ENCODE data around the gene SUN5.

Gene SUN5

DNA sequence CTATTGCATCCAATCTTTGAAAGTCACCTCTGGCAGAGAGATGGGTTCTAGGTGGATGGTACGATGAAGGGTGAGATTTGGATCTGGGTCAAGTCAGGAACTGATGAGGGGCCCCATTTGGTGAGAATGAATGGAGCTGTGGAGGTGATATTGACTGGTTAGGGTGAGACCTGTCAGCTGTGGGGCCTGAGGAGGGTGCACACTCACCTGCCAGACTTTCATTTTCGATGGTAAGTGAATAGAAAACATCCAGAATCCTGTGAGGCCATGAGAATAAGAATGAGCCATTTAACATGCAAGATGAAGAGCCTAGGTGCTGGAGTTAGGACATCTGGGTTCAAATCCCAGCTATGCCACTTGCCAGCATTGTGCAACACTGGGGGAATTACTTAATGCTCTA lies 6.8 kb downstream of the SUN5 start:
- Mint-ChIP-seq H3K27ac (no peak overlapping the region), H3K36me3 (ENCODE audit: low read depth) (peaks cover 2% of the 10 kb centered on the region), H3K27me3 (ENCODE audit: low read depth) (peaks cover 3% of the 10 kb centered on the region), H3K4me1 (ENCODE audit: low read depth) (peaks cover 4% of the 10 kb centered on the region), H3K4me3 (no peak overlapping the region), H3K9me3 (peaks cover 15% of the 10 kb centered on the region)

GRCh38 chr20:32995802-32996201 lies 8.4 kb downstream of the SUN5 start:
- H3K27me3 Mint-ChIP-seq (ENCODE audit: low read depth), result peaks cover 3% of the 10 kb centered on the region
- H3K9me3 Mint-ChIP-seq, result peaks cover 18% of the 10 kb centered on the region
- peaks cover 4% of the 10 kb centered on the region for H3K36me3 Mint-ChIP-seq (ENCODE audit: low read depth)
- H3K4me3 Mint-ChIP-seq, result no peak overlapping the region
- peaks cover 8% of the 10 kb centered on the region for H3K4me1 Mint-ChIP-seq (ENCODE audit: low read depth)
- H3K27ac Mint-ChIP-seq, result no peak overlapping the region

DNA sequence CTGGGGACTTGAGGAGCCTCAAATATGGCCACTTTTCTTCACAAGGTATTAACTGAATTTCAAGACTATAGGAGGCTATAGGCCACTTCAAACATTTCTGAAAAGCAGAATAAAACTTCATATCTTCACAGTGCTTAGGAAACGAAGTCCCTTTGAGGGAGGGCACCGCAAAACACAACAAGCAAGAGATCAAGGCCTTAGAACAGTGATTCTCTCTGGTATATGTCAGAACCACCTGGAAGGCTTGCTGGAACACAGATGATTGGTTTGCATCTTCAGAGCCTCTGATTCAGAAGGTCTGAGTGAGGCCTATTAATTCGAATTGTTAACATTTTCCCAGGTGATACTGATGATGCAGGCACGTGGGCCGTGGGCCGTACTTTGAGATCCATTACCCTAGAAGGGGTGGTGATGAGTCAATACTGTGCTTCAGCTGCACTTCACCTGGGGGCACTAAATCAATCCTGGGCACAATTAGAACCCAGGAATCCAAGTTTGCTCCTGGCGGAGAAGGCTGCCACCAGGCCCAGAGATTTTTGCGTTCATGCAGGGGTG lies 10.7 kb downstream of the SUN5 start:
- H3K27me3 Mint-ChIP-seq (ENCODE audit: low read depth), result peaks cover 3% of the 10 kb centered on the region
- H3K4me1 Mint-ChIP-seq (ENCODE audit: low read depth), result peaks cover 8% of the 10 kb centered on the region
- peaks cover 4% of the 10 kb centered on the region for H3K36me3 Mint-ChIP-seq (ENCODE audit: low read depth)
- H3K9me3 Mint-ChIP-seq, result peaks cover 18% of the 10 kb centered on the region
- H3K27ac Mint-ChIP-seq, result no peak overlapping the region
- no peak overlapping the region for H3K4me3 Mint-ChIP-seq

- peaks cover 4% of the 10 kb centered on the region for H3K4me1 Mint-ChIP-seq (ENCODE audit: low read depth)
- no peak overlapping the region for H3K4me3 Mint-ChIP-seq
- peaks cover 3% of the 10 kb centered on the region for H3K27me3 Mint-ChIP-seq (ENCODE audit: low read depth)
- H3K27ac Mint-ChIP-seq, result no peak overlapping the region
- H3K36me3 Mint-ChIP-seq (ENCODE audit: low read depth), result peaks cover 4% of the 10 kb centered on the region
- peaks cover 18% of the 10 kb centered on the region for H3K9me3 Mint-ChIP-seq
Measured at GRCh38 chr20:32991792-32992641, 12.2 kb downstream of the SUN5 start.

GRCh38 chr20:32991383-32991782 lies 12.8 kb downstream of the SUN5 start:
- Mint-ChIP-seq H3K27ac (no peak overlapping the region), H3K4me3 (no peak overlapping the region), H3K4me1 (ENCODE audit: low read depth) (peaks cover 4% of the 10 kb centered on the region), H3K9me3 (peaks cover 18% of the 10 kb centered on the region), H3K27me3 (ENCODE audit: low read depth) (peaks cover 3% of the 10 kb centered on the region), H3K36me3 (ENCODE audit: low read depth) (peaks cover 4% of the 10 kb centered on the region)

- H3K4me1 Mint-ChIP-seq (ENCODE audit: low read depth), result peaks cover 5% of the 10 kb centered on the region
- H3K36me3 Mint-ChIP-seq (ENCODE audit: low read depth), result peaks cover 4% of the 10 kb centered on the region
- H3K9me3 Mint-ChIP-seq, result peaks cover 13% of the 10 kb centered on the region
- no peak overlapping the region for H3K27ac Mint-ChIP-seq
- peaks cover 3% of the 10 kb centered on the region for H3K27me3 Mint-ChIP-seq (ENCODE audit: low read depth)
- no peak overlapping the region for H3K4me3 Mint-ChIP-seq
Measured at GRCh38 chr20:32990426-32990825, 13.8 kb downstream of the SUN5 start.

DNA sequence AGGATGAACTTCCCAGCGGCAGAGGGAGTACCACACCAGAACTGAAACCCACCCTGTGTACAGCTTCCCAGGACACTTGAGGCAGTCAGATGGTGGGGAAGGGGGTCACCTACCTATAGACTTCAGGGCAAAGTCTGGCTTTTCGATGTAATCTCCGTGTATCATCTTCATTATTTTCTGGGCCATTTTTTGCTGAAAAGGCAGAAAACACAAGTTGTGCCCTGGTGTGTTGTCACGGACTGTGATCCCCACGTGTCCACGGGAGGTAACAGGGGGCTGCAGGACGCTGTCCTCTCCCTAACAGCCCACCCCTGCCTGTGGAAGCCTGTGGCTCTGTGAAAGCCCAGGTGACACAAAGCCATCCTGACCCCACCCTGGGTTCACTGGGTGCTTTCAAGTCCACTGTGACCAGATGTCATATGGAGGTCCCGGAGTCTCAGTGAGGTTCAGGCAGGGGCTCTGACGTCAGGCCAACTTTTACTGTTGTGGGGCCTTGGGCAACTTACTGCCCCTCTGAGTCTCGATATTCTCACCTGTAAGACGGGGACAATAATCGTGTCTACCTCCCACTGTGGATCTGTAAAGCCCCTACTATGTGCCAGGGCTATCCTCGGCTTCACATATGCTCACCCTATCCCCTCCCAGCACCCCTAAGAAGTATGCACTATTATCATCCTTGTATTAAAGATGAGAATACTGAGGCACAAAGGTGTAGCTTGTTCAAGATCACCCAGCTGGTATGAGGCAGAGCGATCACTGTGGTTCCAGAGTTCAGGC lies 14.5 kb downstream of the SUN5 start:
- Mint-ChIP-seq H3K36me3 (ENCODE audit: low read depth) (peaks cover 4% of the 10 kb centered on the region), H3K9me3 (peaks cover 8% of the 10 kb centered on the region), H3K27ac (no peak overlapping the region), H3K4me1 (ENCODE audit: low read depth) (peaks cover 5% of the 10 kb centered on the region), H3K27me3 (ENCODE audit: low read depth) (peaks cover 3% of the 10 kb centered on the region), H3K4me3 (no peak overlapping the region)

DNA sequence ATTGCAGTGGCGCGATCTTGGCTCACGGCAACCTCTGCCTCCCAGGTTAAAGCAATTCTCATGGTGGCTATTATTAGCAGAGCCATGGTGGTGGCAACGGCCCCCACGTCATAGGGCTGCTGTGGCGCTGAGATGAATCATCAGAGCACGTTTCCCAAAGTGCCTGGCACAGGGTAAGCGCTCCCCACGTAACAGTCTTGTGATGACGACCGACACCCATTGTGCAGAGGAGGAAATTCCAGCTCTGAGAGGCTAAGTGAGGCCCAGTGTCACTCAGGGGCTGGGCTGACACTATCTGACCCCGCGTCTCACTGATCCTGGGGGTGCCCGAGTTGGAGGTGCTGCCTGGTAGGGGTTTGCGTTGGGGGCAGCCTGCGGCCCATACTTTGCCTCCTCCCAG lies 16.2 kb downstream of the SUN5 start:
- peaks cover 2% of the 10 kb centered on the region for H3K36me3 Mint-ChIP-seq (ENCODE audit: low read depth)
- peaks cover 5% of the 10 kb centered on the region for H3K4me1 Mint-ChIP-seq (ENCODE audit: low read depth)
- H3K4me3 Mint-ChIP-seq, result no peak overlapping the region
- no peak overlapping the region for H3K27ac Mint-ChIP-seq
- no peaks in the 10 kb centered on the region for H3K27me3 Mint-ChIP-seq (ENCODE audit: low read depth)
- peaks cover 3% of the 10 kb centered on the region for H3K9me3 Mint-ChIP-seq

DNA sequence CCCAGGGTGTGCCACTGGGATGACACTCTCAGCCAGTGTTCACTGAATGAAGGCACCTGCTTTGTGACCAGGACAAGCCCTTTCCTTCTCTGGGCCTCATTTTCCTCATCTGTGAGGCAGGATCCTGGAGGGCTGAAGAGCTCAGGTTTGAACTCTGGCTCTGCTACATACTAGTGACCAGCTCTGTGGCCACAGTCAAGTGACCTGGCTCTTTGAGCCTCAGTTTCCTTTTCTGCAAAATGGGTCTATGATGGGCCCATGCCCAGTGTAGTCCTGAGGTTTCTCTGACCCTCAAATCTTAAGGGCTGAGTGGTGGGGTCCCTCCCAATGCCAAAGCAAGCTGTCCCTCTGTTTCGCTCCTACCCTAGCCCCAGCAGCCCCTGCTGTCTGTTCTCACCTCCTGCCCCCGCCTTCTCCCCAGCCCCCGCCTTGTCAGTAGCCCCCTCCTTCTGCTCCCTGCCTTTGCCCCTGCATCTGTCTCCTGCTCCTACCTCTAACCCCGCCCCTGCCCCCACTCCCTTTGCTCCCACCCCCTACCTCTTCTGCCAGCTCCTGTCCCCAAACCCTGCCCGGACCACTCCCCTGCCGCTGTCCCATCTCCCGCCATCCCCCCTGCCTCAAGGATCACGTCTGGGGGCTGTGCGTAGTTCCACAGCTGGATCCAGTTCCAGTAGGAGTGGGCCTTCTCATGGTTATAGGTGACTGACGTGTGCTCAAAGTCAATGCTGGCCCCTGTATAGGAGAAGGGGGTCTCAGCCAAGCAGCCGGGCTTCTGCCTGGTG lies 17.0 kb downstream of the SUN5 start:
- peaks cover 5% of the 10 kb centered on the region for H3K4me1 Mint-ChIP-seq (ENCODE audit: low read depth)
- H3K27me3 Mint-ChIP-seq (ENCODE audit: low read depth), result no peaks in the 10 kb centered on the region
- peaks cover 2% of the 10 kb centered on the region for H3K36me3 Mint-ChIP-seq (ENCODE audit: low read depth)
- no peak overlapping the region for H3K4me3 Mint-ChIP-seq
- H3K27ac Mint-ChIP-seq, result no peak overlapping the region
- peaks cover 3% of the 10 kb centered on the region for H3K9me3 Mint-ChIP-seq

- H3K4me1 Mint-ChIP-seq (ENCODE audit: low read depth), result peaks cover 5% of the 10 kb centered on the region
- H3K4me3 Mint-ChIP-seq, result no peak overlapping the region
- H3K9me3 Mint-ChIP-seq, result peaks cover 3% of the 10 kb centered on the region
- H3K36me3 Mint-ChIP-seq (ENCODE audit: low read depth), result peaks cover 2% of the 10 kb centered on the region
- no peak overlapping the region for H3K27ac Mint-ChIP-seq
- no peaks in the 10 kb centered on the region for H3K27me3 Mint-ChIP-seq (ENCODE audit: low read depth)
Measured at GRCh38 chr20:32986331-32986966, 17.8 kb downstream of the SUN5 start.

GRCh38 chr20:32985596-32985995 lies 18.6 kb downstream of the SUN5 start:
- no peak overlapping the region for H3K4me3 Mint-ChIP-seq
- no peaks in the 10 kb centered on the region for H3K36me3 Mint-ChIP-seq (ENCODE audit: low read depth)
- peaks cover 1% of the 10 kb centered on the region for H3K4me1 Mint-ChIP-seq (ENCODE audit: low read depth)
- H3K9me3 Mint-ChIP-seq, result no peaks in the 10 kb centered on the region
- H3K27me3 Mint-ChIP-seq (ENCODE audit: low read depth), result no peaks in the 10 kb centered on the region
- H3K27ac Mint-ChIP-seq, result no peak overlapping the region

DNA sequence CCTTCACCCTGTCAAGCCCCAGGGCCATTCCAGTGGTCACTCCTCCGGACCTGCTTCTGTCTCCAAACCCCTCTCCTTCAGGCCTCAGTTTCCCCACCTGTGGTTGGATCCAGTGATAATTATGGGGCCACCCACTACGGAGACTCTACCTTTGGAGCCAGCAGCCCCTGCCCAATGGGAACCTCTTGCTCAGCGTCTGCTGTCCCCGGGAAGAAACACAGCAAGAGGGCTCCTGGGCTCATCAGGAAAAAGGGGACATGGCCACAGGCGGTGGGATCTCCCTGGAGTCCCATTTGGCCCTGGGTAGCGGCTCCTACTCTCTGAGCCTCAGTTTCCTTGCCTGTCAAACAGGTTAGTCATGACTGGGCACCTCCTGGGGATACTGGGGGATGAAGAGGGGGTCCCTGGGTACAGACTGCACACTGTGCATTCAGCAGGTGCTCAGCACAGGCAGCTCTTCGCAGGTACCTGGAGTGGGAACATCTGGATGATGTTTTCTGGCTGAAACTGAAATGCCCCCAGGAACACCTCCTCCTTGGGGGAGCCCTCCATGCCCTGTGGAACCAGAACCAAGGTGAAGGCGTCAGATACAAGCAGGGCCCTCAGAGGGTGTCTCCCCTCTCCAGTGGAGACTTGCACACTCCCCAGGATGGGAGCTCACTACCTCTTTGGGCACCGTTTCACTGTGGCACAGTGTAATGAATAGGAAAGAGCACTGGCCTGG lies 19.4 kb downstream of the SUN5 start:
- no peaks in the 10 kb centered on the region for H3K9me3 Mint-ChIP-seq
- no peaks in the 10 kb centered on the region for H3K27me3 Mint-ChIP-seq (ENCODE audit: low read depth)
- peaks cover 1% of the 10 kb centered on the region for H3K4me1 Mint-ChIP-seq (ENCODE audit: low read depth)
- no peaks in the 10 kb centered on the region for H3K36me3 Mint-ChIP-seq (ENCODE audit: low read depth)
- no peak overlapping the region for H3K4me3 Mint-ChIP-seq
- H3K27ac Mint-ChIP-seq, result no peak overlapping the region

GRCh38 chr20:32984196-32984595 lies 20.0 kb downstream of the SUN5 start:
- H3K9me3 Mint-ChIP-seq, result no peaks in the 10 kb centered on the region
- H3K27me3 Mint-ChIP-seq (ENCODE audit: low read depth), result no peaks in the 10 kb centered on the region
- H3K27ac Mint-ChIP-seq, result no peak overlapping the region
- peaks cover 1% of the 10 kb centered on the region for H3K4me1 Mint-ChIP-seq (ENCODE audit: low read depth)
- H3K4me3 Mint-ChIP-seq, result no peak overlapping the region
- no peaks in the 10 kb centered on the region for H3K36me3 Mint-ChIP-seq (ENCODE audit: low read depth)

All from T-helper 1 cell treated with Interleukin-12 subunit alpha and Interleukin-12 subunit beta and Interleukin-4 antibody, amounts not matched to agents 30 μg/mL and 1 μg/mL, for 36 hours (primary cell).